ENCODE measurements around the gene TBX10.
"Not testable (repeated sequence)": the region's sequence is repeated elsewhere in the genome, so short reads cannot be mapped to it uniquely, and the experiment has no call there.

Gene TBX10

DNA sequence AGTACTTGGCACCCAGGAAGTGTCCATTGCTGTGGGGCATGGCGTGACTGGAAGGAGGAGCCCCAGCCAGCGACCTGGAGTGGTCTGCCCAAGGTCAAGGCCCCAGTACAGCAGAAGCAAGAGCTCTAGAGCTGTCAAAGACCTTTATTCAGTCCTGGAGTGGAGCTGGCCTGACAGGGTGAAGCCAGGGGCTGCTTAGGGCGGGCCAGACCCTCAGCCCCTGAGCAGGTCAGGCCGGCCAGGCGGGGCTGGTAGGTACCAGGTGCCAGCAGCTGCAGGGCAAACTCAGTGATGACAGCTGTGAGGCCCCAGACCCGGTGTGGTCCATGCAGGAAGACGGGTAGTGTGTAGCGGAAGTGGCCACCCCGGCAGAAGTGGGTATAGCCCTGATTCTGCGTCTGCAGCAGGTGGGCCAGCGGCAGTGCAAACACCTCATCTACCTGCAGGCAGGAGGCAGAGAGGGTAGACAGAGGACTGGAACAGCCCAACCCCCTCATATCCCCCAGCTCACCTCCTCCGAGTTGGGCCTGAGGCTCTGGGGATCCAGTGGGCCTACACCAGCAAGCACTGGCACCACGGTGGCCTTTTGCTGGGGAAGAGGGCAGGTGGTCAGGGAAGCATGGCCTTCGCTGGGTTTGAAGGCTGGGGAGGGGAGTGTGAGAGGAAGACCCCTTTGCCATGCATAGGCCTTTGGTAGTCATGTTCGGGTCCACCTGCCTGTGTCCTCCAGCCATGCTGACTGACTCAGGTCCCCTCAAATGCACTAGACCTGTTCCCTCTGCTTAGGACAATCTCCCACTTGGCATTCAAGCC, 11.5 kb downstream of the TBX10 start:
- H3K4me3 ChIP-seq (ENCODE audit: low read depth, low read length) = no peak overlapping the region
- ChIA-PET POLR2A (no interaction called here), CTCF (interaction anchor here (0.7 to 6.3 kb wide), 19 partner anchors 7 to 178 kb away, joined by 3 to 104 read pairs (median 4); partner anchors contain the start of genes ACY3 and GSTP1)
- DNase-seq (ENCODE audit: low read depth, low spot score) = no peak
- TF ChIP-seq, protein P1, sequence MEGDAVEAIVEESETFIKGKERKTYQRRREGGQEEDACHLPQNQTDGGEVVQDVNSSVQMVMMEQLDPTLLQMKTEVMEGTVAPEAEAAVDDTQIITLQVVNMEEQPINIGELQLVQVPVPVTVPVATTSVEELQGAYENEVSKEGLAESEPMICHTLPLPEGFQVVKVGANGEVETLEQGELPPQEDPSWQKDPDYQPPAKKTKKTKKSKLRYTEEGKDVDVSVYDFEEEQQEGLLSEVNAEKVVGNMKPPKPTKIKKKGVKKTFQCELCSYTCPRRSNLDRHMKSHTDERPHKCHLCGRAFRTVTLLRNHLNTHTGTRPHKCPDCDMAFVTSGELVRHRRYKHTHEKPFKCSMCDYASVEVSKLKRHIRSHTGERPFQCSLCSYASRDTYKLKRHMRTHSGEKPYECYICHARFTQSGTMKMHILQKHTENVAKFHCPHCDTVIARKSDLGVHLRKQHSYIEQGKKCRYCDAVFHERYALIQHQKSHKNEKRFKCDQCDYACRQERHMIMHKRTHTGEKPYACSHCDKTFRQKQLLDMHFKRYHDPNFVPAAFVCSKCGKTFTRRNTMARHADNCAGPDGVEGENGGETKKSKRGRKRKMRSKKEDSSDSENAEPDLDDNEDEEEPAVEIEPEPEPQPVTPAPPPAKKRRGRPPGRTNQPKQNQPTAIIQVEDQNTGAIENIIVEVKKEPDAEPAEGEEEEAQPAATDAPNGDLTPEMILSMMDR (IDR thresholded peaks at IDR 0.05; ENCODE audit: insufficient read depth, low read length, missing control alignments) = no peak

DNA sequence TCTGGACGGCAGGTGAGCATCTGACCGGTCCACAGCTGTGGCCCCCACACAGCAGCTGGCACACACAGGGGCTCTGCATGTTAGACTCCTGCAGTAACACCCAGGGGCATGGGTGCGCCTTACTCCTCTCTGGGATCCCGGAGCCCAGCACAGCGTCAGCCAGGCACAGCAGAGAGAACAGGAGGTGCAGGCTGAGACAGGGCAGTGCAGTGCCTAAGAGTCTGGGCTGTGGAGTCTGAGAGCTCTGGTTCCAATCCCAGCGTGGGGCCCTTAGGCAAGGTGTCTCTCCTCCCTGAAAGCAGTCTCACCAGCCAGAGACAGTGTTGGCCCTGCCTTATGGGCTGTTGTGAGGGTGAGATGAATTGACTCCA, 12.1 kb downstream of the TBX10 start:
- TF ChIP-seq, protein P1 (IDR thresholded peaks at IDR 0.05; ENCODE audit: insufficient read depth, low read length, missing control alignments) = no peak
- H3K4me3 ChIP-seq (ENCODE audit: low read depth, low read length) = no peak overlapping the region
- ChIA-PET POLR2A (no interaction called here), CTCF (interaction anchor here (0.7 to 6.3 kb wide), 7 partner anchors 13 to 166 kb away, joined by 4 to 104 read pairs (median 24); partner anchors contain the start of genes ACY3 and GSTP1)
- no peak for DNase-seq (ENCODE audit: low read depth, low spot score)

DNA sequence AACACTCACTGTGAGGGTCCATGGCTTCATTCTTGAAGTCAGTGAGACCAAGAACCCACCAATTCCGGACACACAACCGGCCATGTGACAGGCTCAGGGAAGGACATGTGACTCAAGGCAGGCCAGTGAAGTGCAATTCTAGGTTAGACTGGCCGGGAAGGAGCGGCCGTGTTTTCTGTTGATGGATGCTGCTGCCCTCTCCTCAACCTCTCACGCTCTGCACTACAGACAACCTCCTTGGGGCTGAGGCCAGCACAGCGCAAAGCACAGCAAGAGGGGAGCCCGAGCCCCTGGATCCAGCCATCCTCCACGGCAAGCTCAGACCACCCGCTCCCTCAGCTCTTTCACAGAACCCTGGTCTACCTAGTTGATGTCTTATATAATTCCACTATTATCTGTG, 12.6 kb downstream of the TBX10 start:
- TF ChIP-seq, protein P1 (IDR thresholded peaks at IDR 0.05; ENCODE audit: insufficient read depth, low read length, missing control alignments) = no peak
- CTCF ChIA-PET = interaction anchor here (1.7 to 6.3 kb wide), 4 partner anchors 12 to 54 kb away, joined by 4 to 104 read pairs (median 67); no protein-coding TSS in a partner anchor
- POLR2A ChIA-PET = no interaction called here
- H3K4me3 ChIP-seq (ENCODE audit: low read depth, low read length) = no peak overlapping the region
- no peak for DNase-seq (ENCODE audit: low read depth, low spot score)

DNA sequence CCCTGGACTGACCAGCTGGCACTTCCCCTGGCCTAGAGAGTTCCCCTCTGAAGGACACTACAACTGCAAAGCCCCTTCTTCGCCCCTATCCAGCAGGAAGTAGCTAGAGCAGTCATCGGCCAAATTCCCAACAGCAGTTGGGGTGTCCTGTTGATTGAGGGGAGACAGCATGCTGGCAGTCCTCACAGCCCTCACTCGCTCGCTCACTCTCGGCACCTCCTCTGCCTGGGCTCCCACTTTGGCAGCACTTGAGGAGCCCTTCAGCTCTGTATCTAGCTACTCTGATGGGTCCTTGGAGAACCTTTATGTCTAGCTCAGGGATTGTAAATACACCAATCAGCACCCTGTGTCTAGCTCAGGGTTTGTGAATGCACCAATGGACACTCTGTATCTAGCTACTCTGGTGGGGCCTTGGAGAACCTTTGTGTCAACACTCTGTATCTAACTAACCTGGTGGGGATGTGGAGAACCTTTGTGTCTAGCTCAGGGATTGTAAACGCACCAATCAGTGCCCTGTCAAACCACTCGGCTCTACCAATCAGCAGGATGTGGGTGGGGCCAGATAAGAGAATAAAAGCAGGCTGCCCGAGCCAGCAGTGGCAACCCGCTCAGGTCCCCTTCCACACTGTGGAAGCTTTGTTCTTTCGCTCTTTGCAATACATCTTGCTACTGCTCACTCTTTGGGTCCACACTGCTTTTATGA, 13.3 kb downstream of the TBX10 start:
- H3K4me3 ChIP-seq (ENCODE audit: low read depth, low read length); POLR2A ChIA-PET; DNase-seq (ENCODE audit: low read depth, low spot score): not testable (repeated sequence)
- CTCF ChIA-PET = interaction anchor here (4.7 to 6.3 kb wide), 3 partner anchors 12 to 32 kb away, joined by 33 to 104 read pairs (median 101); no protein-coding TSS in a partner anchor

DNA sequence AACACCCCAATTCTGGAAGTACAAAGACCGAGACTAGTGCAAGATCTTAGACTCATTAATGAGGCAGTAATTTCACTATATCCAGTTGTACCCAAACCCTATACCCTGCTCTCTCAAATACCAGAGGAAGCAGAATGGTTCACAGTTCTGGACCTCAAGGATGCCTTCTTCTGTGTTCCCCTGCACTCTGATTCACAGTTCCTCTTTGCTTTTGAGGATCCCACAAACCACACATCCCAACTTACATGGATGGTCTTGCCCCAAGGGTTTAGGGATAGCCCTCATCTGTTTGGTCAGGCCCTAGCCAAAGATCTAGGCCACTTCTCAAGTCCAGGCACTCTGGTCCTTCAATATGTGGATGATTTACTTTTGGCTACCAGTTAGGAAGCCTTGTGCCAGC, 15.8 kb downstream of the TBX10 start:
- DNase-seq (ENCODE audit: low read depth, low spot score); H3K4me3 ChIP-seq (ENCODE audit: low read depth, low read length); POLR2A ChIA-PET: not testable (repeated sequence)
- CTCF ChIA-PET = interaction anchor here (1.6 kb wide), 1 partner anchor 9 kb away, joined by 6 read pairs; no protein-coding TSS in a partner anchor

DNA sequence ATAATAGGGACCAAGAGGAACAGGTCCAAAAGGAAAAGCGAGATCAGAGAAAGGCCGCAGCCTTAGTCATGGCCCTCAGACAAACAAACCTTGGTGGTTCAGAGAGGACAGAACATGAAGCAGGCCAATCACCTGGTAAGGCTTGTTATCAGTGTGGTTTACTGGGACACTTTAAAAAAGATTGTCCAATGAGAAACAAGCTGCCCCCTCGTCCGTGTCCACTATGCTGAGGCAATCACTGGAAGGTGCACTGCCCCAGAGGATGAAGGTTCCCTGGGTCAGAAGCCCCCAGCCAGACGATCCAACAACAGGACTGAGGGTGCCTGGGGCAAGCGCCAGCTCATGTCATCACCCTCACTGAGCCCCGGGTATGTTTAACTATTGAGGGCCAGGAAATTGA, 16.7 kb downstream of the TBX10 start:
- DNase-seq (ENCODE audit: low read depth, low spot score); POLR2A ChIA-PET; H3K4me3 ChIP-seq (ENCODE audit: low read depth, low read length): not testable (repeated sequence)
- CTCF ChIA-PET = interaction anchor here (1.6 kb wide), 1 partner anchor 8 kb away, joined by 6 read pairs; no protein-coding TSS in a partner anchor

DNA sequence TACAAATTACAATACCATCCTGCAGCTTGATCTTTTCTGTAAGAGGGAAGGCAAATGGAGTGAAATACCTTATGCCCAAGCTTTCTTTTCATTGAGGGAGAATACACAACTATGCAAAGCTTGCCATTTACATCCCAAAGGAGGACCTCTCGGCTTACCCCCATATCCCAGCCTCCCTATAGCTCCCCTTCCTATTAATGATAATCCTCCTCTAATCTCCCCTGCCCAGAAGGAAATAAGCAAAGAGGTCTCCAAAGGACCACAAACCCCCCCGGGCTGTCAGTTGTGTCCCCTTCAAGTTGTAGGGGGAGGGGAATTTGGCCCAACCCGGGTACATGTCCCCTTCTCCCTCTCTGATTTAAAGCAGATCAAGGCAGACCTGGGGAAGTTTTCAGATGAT, 17.6 kb downstream of the TBX10 start:
- POLR2A ChIA-PET; H3K4me3 ChIP-seq (ENCODE audit: low read depth, low read length); DNase-seq (ENCODE audit: low read depth, low spot score): not testable (repeated sequence)
- CTCF ChIA-PET = interaction anchor here (3.5 kb wide), 1 partner anchor 8 kb away, joined by 21 read pairs; the partner anchor contains the start of gene NUDT8

DNA sequence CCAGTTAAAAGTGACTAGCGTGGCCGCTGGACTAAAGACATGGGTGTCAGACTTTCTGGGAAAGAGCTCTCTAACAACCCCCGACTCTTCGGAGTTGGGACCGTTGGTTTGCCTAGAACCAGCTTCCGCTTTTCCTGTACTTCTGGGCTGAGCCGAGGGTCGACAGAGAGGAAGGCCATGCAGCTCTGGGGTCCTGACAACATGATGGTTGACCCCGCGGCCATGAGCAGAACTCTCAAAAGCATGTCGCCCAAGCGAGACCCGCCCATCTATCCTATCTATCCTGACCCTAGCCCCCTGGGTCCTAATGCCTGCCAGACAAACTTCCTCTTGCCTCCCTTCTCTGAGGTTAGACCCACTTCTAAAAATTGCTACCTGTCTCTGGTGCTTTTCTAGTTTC, 18.9 kb downstream of the TBX10 start:
- DNase-seq (ENCODE audit: low read depth, low spot score); H3K4me3 ChIP-seq (ENCODE audit: low read depth, low read length); POLR2A ChIA-PET: not testable (repeated sequence)
- CTCF ChIA-PET = interaction anchor here (3.5 kb wide), 1 partner anchor 9 kb away, joined by 21 read pairs; the partner anchor contains the start of gene NUDT8

DNA sequence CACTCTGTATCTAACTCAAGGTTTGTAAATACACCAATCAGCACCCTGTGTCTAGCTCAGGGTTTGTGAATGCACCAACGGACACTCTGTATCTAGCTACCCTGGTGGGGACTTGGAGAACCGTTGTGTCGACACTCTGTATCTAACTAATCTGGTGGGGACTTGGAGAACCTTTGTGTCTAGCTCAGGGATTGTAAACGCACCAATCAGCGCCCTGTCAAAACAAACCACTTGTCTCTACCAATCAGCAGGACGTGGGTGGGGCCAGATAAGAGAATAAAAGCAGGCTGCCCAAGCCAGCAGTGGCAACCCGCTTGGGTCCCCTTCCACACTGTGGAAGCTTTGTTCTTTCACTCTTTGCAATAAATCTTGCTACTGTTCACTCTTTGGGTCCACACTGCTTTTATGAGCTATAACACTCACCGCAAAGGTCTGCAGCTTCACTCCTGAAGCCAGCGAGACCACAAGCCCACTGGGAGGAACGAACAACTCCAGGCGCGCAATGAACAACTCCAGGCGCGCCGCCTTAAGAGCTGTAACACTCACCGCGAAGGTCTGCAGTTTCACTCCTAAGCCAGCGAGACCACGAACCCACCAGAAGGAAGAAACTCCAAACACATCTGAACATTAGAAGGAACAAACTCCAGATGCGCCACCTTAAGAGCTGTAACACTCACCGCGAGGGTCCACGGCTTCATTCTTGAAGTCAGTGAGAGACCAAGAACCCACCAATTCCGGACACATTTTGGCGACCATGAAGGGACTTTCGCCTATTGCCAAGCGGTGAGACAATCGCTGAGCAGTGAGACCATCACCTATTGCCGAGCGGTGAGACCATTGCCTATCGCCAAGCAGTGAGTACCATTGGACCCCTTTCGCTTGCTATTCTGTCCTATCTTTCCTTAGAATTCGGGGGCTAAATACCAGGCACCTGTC, 19.6 kb downstream of the TBX10 start:
- POLR2A ChIA-PET; DNase-seq (ENCODE audit: low read depth, low spot score): not testable (repeated sequence)

DNA sequence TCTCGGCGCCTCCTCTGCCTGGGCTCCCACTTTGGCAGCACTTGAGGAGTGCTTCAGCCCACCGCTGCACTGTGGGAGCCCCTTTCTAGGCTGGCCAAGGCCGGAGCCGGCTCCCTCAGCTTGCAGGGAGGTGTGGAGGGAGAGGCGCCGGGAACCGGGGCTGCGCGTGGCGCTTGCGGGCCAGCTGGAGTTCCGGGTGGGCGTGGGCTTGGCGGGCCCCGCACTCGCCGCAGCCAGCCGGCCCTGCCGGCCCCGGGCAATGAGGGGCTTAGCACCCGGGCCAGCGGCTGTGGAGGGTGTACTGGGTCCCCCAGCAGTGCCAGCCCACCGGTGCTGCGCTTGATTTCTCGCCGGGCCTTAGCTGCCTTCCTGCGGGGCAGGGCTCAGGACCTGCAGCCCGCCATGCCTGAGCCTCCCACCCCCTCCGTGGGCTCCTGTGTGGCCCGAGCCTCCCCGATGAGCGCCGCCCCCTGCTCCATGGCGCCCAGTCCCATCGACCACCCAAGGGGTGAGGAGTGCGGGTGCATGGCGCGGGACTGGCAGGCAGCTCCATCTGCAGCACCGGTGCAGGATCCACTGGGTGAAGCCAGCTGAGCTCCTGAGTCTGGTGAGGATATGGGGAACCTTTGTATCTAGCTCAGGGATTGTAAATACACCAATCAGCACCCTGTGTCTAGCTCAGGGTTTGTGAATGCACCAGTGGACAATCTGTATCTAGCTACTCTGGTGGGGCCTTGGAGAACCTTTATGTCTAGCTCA, 20.5 kb downstream of the TBX10 start:
- POLR2A ChIA-PET; DNase-seq (ENCODE audit: low read depth, low spot score); H3K4me3 ChIP-seq (ENCODE audit: low read depth, low read length): not testable (repeated sequence)
- CTCF ChIA-PET = interaction anchor here (3.5 kb wide), 1 partner anchor 11 kb away, joined by 21 read pairs; the partner anchor contains the start of gene NUDT8

More for the DNA sequence above, 19.6 kb downstream of the TBX10 start:
- H3K4me3 ChIP-seq (ENCODE audit: low read depth, low read length) = not testable (repeated sequence)
- CTCF ChIA-PET = interaction anchor here (3.5 kb wide), 1 partner anchor 10 kb away, joined by 21 read pairs; the partner anchor contains the start of gene NUDT8

Measured in AG04449 (cell line).